HG02588 (cell line): ENCODE results near the gene UGT3A2.
"Not testable (repeated sequence)": the region's sequence is repeated elsewhere in the genome, so short reads cannot be mapped to it uniquely, and the experiment has no call there.

Source experiments
- ATAC-seq: cut with Tn5 transposase; IDR thresholded peaks from one replicate; pipeline ENCODE4 v1.9.1; 2021; ENCODE audit warnings: mild to moderate bottlenecking, moderate library complexity; ENCODE audit not compliant: unreplicated experiment

Gene UGT3A2

DNA sequence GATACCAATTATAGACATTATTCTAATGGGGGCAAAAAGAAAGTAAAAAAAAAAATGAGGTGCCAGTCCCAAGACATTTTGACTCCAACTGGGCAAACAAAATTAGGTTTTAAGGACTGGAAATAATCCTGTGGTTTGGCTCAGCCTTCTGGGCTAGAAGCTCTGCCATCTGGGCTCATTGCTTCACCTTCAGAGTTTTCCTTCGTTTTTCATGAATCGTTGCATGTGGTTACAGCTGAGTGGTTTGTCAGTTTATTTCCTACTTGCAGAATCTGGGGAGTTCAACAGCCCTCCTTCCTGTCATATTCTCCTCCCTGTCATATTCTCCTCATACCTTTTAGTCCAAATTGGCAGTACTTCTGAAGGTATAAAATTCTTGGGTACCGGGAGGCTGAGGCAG, 12.0 kb downstream of the UGT3A2 start:
- ATAC-seq = no peak

DNA sequence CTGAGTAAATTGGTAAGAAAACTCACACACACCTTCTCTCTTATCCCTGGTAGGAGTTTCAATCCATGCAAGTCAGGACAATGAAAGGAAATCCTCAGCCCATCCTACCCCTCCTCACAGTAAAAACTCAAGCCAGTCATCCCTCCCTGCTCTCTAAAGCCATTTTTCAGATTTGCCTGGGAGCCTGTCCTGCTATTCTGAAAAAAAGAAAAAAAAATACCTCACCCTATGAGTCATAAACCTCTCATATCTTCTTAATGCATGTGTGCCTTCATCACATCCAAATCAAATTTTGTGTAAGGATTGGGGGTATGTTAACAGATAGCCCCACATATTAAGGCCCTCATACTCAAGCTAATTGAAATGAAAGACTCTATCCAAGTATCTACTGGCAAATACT, 14.1 kb downstream of the UGT3A2 start:
- ATAC-seq = no peak

GRCh38 chr5:36049949-36050348, 16.7 kb downstream of the UGT3A2 start:
- no peak for ATAC-seq

DNA sequence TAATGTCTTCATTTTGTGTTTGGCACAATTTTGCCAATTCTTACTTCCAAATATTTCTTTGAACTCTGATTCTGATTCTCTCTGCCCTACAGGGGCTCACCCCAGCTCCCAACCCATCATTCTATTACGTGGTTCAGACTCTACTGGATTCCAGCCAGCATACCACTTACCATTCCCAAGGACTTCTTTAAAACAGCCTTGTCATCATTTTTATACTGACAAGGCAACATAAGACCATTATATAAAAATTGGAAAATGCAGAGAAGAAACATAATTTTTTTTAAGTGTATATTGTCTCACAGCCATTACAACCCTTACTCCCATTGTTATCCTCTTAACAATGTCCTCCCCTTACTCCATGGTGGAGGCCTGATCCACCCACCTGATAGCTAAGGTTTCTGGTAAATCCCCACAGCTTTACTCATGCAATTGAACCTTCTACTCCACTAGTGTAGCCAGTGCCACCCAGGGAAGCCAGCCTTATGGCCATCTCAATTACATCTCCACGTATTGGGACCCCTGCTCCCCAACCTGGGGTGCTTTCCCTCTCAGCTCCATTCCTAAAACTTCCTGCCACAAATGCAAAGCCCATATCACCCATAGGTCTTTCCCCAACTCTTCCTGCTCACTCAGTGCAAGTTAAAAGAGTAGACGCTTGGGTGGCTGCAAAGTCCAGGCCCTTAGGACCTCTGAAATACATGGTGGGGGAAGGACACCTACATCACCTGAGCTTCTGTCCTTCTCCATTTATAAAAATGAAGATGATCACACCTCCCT, 19.1 kb downstream of the UGT3A2 start:
- no peak for ATAC-seq

DNA sequence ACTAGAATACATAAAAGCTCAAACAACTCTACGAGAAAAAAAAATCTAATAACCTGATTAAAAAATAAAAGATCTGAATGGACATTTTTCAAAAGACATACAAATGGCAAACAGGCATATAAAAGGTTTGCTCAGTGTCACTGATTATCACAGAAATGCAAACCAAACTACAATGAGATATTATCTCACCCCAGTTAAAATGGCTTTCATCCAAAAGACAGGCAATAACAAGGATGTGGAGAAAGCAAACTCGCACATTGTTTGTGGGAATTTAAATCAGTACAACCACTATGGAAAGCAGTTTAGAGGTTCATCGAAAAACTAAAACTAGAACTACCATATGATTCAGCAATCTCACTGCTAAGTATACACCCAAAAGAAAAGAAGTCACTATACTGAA, 20.8 kb downstream of the UGT3A2 start:
- ATAC-seq = no peak

DNA sequence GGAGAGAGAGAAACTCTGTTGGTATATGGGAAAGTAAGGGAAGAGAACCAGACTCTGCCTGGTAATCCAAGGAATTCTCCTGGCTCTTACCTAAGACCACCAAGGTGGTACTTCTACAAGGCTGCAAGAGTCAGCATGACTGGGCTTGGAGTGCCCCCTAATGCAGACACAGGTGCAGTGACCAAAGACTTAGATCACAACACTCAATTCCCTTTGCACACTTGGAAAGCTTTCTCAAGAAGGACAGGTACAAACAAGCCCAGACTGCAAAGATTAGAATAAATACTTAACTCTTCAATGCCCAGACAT, 25.2 kb downstream of the UGT3A2 start:
- no peak for ATAC-seq

DNA sequence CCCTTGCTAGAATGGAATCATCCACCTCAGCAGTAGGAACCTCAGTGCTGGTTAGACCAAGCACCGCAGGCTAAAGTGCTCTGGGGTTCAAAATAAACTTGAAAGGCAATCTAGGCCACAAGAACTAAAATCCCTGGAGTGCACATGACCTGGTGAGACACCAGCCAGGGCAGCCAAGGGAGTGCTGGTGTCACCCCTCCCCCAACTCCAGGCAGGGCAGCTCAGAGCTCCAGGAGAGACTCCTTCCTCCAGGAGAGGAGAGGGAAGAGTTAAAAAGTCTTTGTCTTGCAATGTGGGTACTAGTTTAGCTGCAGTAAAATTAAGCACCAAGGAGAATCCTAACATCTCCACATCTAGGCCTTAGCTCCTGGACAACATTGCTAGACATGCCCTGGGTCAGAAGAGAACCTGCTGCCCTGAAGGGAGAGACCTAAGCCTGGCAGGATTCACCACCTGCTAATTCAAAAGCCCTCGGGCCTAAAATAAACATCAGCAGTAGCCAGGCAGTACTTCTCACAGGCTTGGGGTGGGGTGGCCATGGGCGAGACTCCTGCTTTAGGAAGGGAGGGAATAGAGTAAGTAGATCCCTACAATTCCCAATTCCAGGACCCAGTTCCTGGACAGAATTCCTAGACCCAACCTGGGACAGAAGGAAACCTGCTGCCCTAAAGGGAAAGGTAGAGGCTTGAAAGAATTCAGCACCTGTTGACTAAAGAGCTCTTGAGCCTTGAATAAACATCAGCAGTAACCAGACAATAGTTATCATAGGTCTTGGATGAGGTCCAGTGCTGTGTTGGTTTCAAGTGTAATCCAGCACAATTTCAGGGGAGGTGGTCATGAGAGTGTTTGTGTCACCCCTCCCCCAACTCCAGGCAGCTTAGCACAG, 25.8 kb downstream of the UGT3A2 start:
- ATAC-seq = no peak

DNA sequence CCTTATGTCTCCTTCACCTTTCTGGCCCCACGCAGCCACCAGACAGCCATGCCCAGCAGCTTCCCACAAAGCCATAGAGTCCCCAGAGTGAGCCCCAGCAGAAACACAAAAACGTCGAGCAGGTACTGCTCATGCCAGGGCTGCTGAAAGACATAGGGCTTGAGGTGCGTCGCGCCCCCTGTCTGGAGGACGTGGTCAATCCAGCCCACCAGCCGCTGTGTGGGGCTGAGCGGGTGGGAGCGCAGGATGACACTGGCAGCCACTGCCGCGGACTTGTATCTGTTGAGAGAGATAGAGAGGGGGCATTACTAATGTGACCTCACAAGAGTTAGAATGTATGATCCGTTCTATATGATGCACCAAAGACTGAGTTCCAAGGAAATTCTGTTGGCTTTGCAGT, 31.0 kb downstream of the UGT3A2 start:
- no peak for ATAC-seq

- ATAC-seq = not testable (repeated sequence)
These were observed 32.0 kb downstream of the UGT3A2 start for GRCh38 chr5:36034536-36035134.

DNA sequence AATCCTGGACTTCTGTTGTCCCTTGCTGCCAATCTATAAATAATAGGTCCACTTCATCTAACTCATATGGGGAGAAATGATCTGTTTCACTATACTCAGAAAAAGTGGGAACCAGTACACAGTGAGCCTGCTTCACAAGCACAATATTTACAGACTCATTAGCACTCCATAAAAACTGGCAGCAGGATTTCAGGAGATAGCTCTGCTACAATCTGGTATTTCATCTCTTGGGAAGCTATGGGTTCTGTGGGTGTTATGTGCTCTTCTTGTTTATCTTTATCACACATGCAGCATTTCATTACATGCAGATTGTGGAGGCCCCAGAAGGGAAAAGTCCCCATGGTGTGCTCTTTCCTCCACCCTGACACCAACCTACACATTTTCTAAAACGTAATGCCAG, 33.2 kb downstream of the UGT3A2 start:
- ATAC-seq = no peak

DNA sequence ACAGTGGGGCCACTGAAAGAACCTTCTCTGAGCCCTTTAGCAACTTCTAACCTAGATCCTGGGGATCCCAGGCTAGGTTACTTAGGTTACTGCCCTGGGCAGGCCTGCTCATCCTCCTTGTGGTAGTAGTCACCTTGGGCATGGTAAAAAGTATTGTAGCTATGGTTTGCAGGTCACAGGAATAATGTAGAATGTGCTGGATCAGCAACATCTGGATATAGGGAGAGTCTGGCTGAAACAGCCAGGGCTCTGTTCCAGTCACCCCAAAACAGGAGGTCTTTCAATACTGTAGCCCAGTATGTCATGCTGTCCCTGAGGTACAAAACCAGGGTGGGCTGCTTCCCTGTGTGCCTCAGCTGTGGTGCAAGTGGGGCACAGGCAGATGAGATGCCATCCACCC, 33.6 kb downstream of the UGT3A2 start:
- ATAC-seq = no peak

DNA sequence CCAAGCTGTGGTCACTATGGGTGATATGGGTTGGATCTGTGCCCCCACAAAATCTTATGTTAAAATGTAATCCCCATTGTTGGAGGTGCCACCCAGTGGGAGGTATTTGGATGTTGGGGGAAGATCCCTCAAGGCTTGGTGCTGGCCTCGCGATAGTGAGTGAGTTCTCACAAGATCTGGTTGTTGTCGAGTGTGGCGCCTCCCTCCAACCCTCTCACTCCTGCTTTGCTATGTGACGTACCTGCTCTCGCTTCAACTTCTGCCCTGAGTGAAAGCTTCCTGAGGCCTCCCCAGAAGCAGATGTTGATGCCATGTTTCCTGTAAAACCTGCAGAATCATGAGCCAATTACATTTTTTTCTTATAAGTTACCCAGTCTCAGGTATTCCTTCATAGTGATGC, 35.5 kb downstream of the UGT3A2 start:
- ATAC-seq = no peak

DNA sequence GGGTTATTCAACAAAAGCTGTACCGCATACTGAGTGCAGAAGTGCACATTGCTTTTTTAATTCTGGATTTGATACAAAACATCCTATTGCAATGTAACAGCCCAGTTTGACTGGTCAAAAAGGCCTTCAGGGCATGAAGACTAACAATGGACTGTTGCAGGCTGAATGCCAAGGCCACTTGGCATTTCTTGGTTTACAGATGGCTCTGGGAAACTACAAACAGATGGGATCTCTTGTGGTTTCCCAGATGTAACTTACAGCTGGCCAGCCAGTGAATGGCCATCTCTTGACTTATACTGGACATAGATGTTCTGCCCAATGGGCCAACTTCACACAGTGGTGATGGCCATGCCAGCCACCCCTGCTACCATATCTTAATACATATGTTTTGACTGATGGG, 36.8 kb downstream of the UGT3A2 start:
- ATAC-seq = no peak

DNA sequence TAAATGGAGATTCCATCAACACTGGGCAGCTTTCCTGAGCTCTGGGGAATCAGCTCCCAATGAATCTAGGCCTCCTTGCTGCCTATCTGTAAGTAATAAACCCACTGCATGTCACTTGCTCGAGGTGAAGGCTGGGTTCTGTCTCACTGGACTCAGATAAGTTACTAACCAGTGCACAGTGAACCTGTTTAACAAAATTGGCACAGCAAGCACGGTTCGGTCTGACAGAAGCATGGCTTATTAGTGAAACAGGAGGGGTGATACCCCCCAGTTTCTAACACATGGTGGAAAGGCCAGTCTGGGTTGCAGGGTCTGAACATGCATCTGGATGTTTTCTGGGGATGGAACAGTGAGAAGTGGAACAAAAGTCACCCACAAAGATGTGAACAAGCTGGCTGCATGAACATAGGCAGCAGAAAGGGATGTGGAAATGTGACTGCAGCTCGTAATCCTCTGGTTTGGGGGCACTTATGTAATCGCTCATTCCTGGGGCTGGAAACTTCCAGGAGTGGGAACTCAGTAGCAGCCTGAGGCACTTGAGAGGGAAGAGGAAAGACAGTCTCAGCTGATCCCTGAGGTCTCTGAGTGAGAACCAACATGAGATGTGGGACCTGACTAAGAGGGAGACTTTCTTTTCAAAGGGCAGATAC, 37.7 kb downstream of the UGT3A2 start:
- ATAC-seq = no peak

DNA sequence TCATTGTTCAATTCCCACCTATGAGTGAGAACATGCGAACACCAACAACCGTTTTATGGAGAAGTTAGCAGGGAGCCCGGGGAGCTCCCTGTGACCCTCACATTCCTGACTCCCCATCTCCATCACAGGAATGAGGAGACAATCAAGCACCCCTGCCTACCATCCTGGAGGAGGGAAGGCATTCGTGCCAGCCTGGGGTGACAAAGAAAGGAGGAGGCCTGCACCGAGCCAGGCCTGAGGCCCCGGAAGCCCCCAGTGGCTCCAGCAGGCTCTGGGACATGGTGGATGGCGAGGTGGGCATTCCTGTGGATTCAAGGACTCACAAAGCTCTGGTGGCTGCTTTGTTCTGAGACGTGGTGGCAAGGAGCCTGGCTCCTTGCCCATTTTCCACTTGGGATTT, 39.0 kb downstream of the UGT3A2 start:
- no peak for ATAC-seq

GRCh38 chr5:36026706-36027465, 39.8 kb downstream of the UGT3A2 start:
- ATAC-seq = no peak

DNA sequence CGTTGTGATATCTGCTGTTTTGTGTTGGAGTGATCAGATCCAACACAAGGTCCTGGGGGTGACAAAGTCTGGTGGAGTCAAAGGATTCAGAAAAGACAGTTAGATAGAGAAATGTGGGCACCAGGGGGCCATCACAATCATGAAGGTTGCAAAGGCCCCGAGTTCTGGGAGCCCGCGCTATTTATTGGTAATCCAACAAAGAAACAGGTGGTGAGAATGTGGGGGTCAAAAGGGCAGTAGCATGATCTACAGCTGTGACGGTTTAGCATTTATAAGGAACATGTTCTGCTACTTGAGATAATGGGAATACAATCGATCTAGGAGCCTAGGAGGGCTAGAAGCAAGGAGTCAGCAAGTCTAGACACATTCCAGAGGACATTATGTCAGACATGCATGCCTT, 44.4 kb downstream of the UGT3A2 start:
- not testable (repeated sequence) for ATAC-seq

GRCh38 chr5:36019584-36019983, 47.1 kb downstream of the UGT3A2 start:
- not testable (repeated sequence) for ATAC-seq

GRCh38 chr5:36017622-36018021, 49.1 kb downstream of the UGT3A2 start:
- ATAC-seq = no peak

- ATAC-seq = no peak
These were observed 49.7 kb downstream of the UGT3A2 start for GRCh38 chr5:36017004-36017403.

- no peak for ATAC-seq
These were observed 53.5 kb downstream of the UGT3A2 start for GRCh38 chr5:36013182-36013581.
